GM12864 (cell line): ENCODE results near the gene UBE2L6.

Experiments used
- DNase-seq: peaks from one replicate; pipeline ENCODE4 v3.0.0-alpha.2; 2011; ENCODE audit warnings: low read depth
- H3K4me3 ChIP-seq: 2 replicates; pipeline ENCODE4 v1.5.1; 2011; ENCODE audit warnings: mild to moderate bottlenecking, low read depth, low read length, control low read depth
- TF ChIP-seq, protein P1 (sequence below): IDR thresholded peaks from 2 replicates; pipeline ENCODE4 v1.5.1; 2011; ENCODE audit warnings: low read depth, mild to moderate bottlenecking, moderate library complexity, low read length, control low read depth, inconsistent platforms; ENCODE audit errors: missing control alignments

Gene UBE2L6

DNA sequence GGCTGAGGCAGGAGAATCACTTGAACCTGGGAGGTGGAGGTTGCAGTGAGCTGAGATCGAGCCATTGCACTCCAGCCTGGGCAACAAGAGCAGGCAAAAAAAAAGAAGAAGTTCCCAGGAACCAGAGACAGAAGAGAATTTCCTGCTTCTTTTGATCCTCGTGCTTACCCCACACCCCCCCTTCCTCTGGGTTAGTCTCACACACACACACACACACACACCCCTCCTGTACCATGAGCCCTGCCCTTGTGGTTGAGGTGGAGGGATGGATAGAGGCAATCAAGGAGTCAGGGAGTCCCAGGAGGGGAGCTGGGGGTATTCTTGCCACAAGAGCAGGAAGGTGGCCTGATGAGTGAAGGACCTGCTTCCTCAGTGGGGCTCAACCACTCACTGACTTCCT, 4.1 kb upstream of the UBE2L6 start:
- TF ChIP-seq, protein P1, sequence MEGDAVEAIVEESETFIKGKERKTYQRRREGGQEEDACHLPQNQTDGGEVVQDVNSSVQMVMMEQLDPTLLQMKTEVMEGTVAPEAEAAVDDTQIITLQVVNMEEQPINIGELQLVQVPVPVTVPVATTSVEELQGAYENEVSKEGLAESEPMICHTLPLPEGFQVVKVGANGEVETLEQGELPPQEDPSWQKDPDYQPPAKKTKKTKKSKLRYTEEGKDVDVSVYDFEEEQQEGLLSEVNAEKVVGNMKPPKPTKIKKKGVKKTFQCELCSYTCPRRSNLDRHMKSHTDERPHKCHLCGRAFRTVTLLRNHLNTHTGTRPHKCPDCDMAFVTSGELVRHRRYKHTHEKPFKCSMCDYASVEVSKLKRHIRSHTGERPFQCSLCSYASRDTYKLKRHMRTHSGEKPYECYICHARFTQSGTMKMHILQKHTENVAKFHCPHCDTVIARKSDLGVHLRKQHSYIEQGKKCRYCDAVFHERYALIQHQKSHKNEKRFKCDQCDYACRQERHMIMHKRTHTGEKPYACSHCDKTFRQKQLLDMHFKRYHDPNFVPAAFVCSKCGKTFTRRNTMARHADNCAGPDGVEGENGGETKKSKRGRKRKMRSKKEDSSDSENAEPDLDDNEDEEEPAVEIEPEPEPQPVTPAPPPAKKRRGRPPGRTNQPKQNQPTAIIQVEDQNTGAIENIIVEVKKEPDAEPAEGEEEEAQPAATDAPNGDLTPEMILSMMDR: no peak
- H3K4me3 ChIP-seq: no peak overlapping the region
- DNase-seq: no peak

DNA sequence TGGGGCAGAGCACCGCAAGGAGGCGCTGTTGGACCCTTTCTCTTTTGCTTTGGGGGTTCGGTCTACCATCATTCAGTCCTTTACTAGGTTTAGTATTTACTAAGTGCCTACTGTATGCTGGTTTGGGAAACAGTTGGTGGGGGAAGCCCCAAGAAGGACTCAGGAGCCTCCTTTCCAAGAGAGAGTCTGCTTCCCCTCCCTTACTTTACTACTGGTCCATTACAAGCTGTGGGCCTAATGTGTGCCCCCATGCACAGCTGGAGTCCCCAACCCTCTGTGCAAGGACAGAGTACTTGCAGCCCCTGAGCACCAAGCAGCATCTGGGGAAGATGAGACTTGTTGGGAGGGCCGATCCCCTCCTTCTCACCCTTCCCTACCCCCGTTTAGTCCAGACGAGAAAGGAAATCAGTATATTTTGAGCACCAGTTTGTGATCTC, 876 bp upstream of the UBE2L6 start:
- DNase-seq: peak; percentile 43
- peak overlapping the region; percentile 84 for H3K4me3 ChIP-seq
- TF ChIP-seq, protein P1: peak; percentile 92

DNA sequence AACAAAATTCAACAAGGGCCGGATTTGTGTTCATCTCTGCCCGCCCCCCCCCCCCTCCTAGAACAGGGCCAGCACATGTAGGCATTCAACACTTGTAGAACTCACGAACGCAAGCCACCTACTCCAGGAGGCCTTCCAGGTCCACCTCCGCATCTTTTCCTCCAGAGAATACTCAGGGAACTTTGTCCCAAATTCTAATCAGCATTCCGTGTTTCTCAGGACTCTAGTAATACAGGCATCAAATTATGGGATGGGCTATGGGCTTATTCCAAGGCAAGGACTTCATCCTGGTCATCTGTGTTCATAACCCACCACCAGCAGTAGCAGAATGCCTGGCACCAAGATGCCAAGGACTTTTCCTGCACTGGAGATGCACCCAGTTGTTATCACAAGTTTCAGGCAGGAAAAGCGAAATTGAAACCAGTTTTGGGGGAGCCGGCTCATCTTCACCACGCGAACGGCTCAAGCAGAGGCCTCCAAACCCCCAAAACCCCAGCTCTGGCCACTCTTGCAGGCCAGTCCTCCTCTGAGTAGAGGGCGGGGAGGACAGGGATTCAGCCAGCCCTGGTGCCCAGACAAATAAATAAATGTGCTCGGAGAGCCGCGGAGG, 462 bp downstream of the UBE2L6 start:
- DNase-seq: no peak
- TF ChIP-seq, protein P1: no peak
- peak overlapping the region; percentile 84 for H3K4me3 ChIP-seq

GRCh38 chr11:57566005-57566904, 1.2 kb downstream of the UBE2L6 start:
- DNase-seq: no peak
- TF ChIP-seq, protein P1: no peak
- peak overlapping the region; percentile 84 for H3K4me3 ChIP-seq

GRCh38 chr11:57562596-57562995, 4.9 kb downstream of the UBE2L6 start:
- no peak for DNase-seq
- no peak overlapping the region for H3K4me3 ChIP-seq
- TF ChIP-seq, protein P1: no peak

DNA sequence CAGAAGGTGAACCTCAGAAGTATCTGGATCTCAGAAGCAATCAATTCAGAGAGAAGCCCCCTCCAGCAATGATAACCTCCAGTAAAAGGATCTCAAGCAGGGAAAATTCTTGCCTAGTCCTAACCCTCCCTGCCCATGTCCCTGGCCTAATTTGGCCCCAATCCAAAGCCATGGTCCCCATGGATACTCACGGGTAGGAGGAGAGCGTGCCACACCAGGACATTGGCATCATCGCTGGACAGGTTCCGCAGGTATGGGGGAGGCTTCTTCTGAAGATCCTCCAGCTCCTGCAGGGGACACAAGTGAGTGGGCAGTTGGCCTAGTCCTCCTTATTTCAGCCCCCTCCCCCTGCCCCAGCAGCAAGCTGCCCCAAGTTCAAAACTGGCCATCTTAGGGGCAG, 7.3 kb downstream of the UBE2L6 start:
- no peak for DNase-seq
- TF ChIP-seq, protein P1: no peak
- no peak overlapping the region for H3K4me3 ChIP-seq
